Stimulated activated CD8-positive, alpha-beta memory T cell treated with anti-CD3 and anti-CD28 coated beads, Interleukin-4, amount 100 ng/mL, for 24 hours (primary cell): ENCODE measurements around the gene PTBP1.
"Not testable (repeated sequence)": the region's sequence is repeated elsewhere in the genome, so short reads cannot be mapped to it uniquely, and the experiment has no call there.

ENCODE experiments used
- DNase-seq: peaks from one replicate; pipeline ENCODE4 v3.0.0-alpha.2; 2020; ENCODE audit warnings: low read depth

Gene PTBP1

GRCh38 chr19:829129-829758 lies 32.0 kb downstream of the PTBP1 start:
- no peak for DNase-seq

GRCh38 chr19:831407-832369 lies 34.4 kb downstream of the PTBP1 start:
- no peak for DNase-seq

GRCh38 chr19:834216-834615 lies 37.0 kb downstream of the PTBP1 start:
- no peak for DNase-seq

GRCh38 chr19:835210-835810 lies 38.1 kb downstream of the PTBP1 start:
- no peak for DNase-seq

- no peak for DNase-seq
Observed at GRCh38 chr19:840519-841206, 43.4 kb downstream of the PTBP1 start, which contains the start of gene PRTN3. Gene PRTN3, plus strand, starts transcription at chr19:840999. Its CDS starts 10 bp downstream, at chr19:841009.

GRCh38 chr19:842802-843179 lies 45.5 kb downstream of the PTBP1 start:
- not testable (repeated sequence) for DNase-seq

- DNase-seq: no peak
Observed at GRCh38 chr19:843180-843835, 46.1 kb downstream of the PTBP1 start.

- DNase-seq: no peak
Observed at GRCh38 chr19:843836-844545, 46.7 kb downstream of the PTBP1 start.

GRCh38 chr19:844546-844971 lies 47.3 kb downstream of the PTBP1 start:
- DNase-seq: no peak

GRCh38 chr19:845707-846521 lies 48.7 kb downstream of the PTBP1 start:
- no peak for DNase-seq

GRCh38 chr19:848386-848921 lies 51.2 kb downstream of the PTBP1 start:
- no peak for DNase-seq

- not testable (repeated sequence) for DNase-seq
Observed at GRCh38 chr19:849195-849594, 51.9 kb downstream of the PTBP1 start.

- no peak for DNase-seq
Observed at GRCh38 chr19:850221-850978, 53.1 kb downstream of the PTBP1 start.

- DNase-seq: no peak
Observed at GRCh38 chr19:850979-851335, 53.7 kb downstream of the PTBP1 start.

GRCh38 chr19:852136-853013 lies 55.1 kb downstream of the PTBP1 start, which contains the start of gene ELANE:
Gene ELANE, plus strand, starts transcription at chr19:852303. Its CDS starts 26 bp downstream, at chr19:852329.
- no peak for DNase-seq

- no peak for DNase-seq
Observed at GRCh38 chr19:853014-853585, 55.8 kb downstream of the PTBP1 start.

- DNase-seq: not testable (repeated sequence)
Observed at GRCh38 chr19:853614-854220, 56.5 kb downstream of the PTBP1 start.
